Prostate gland (tissue), 2 donors: ENCODE results near the gene PIEZO2. TPM values are rescaled to one million over a fixed set of nuclear protein-coding genes. Genes with fewer than 3 reads are reported as not detected.

ENCODE experiments used
- DNase-seq: peaks from one replicate; pipeline ENCODE4 v3.0.0-alpha.2; 2019; ENCODE audit warnings: low spot score
- H3K27ac ChIP-seq, 2 donors: fragments of 200-600 bp; sonication (generic); 2 replicates each; pipeline ENCODE4 v1.5.1; 2017 to 2019
- H3K27me3 ChIP-seq: fragments of 200-600 bp; sonication (generic); replicated peaks from 2 replicates; pipeline ENCODE4 v1.5.1; 2019; ENCODE audit not compliant: insufficient read depth
- H3K36me3 ChIP-seq, 2 donors: fragments of 200-600 bp; sonication (generic); 1 replicate in 1 of 2; 2 replicates in 1 of 2; pipeline versions ENCODE4 v1.5.1 to v1.8.1; 2017 to 2019
- H3K4me1 ChIP-seq: fragments of 200-600 bp; sonication (generic); replicated peaks from 2 replicates; pipeline ENCODE4 v1.5.1; 2019
- H3K4me3 ChIP-seq, 2 donors: fragments of 200-600 bp; sonication (generic); 2 replicates each; pipeline ENCODE4 v1.5.1; 2017 to 2019
- H3K9me3 ChIP-seq: fragments of 200-600 bp; sonication (generic); 2 replicates; pipeline ENCODE4 v1.5.1; 2017
- POLR2A ChIP-seq: fragments of 450-650 bp; IDR thresholded peaks from one replicate; pipeline ENCODE4 v1.6.1; 2016; ENCODE audit warnings: antibody characterized with exemption, mild to moderate bottlenecking
- POLR2AphosphoS5 ChIP-seq: sonication (generic); formaldehyde crosslinking; IDR thresholded peaks from one replicate; pipeline ENCODE4 v1.6.1; 2017; ENCODE audit warnings: antibody characterized with exemption
- WGBS: methylation state at CpG from one replicate; pipeline ENCODE4 v1.1.5; 2018; 5-methylcytosine and 5-hydroxymethylcytosine counted together
- intact Hi-C: fragments of 100-400 bp; cut with DNase I; formaldehyde crosslinking; loops from one replicate; pipeline ENCODE4 v1.14.2; 2022
- total RNA-seq, 2 donors: library from RNA; depleted of rRNA; stranded (reverse); fragments of >200 nt; gene quantifications; one replicate each; pipeline ENCODE4 v1.1.0, GENCODE V29; 2016
- TF ChIP-seq, protein P1 (sequence below), 4 experiments: fragments of 200-600 bp in 2 of 4; fragments of 450-650 bp in 2 of 4; sonication (generic) in 2 of 4; IDR thresholded peaks; 1 replicate in 3 of 4; 2 replicates in 1 of 4; pipeline ENCODE4 v1.5.1; 2016 to 2019; ENCODE audit warnings: antibody characterized with exemption in 4 of 4, mild to moderate bottlenecking in 2 of 4, moderate library complexity in 2 of 4

PIEZO2 gene
- total RNA-seq, 2 donors from 2014 or later = 4.1 to 19.0 TPM

DNA sequence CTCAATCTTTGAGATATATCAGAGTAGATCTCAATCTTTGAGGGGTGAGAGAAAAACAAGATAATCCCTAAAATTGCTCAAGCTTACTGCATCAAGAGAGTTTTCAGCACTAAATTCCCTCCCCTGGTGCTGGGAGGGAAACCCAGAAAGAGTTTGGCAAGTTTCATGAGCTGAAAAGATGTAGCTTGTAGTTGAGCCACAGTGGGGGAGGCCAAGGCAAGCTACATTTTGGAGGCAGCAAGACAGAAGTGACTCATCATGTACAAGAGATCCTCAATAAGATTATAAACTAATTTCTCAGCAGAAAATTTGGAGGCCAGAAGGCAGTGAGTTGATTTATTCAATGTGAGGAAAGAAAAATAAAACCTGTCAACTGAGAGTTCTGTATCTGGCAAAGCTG, 308.2 kb downstream of the PIEZO2 start:
- Histone ChIP-seq H3K36me3 (no peaks in the 10 kb centered on the region), H3K27me3 (no peaks in the 10 kb centered on the region), H3K4me3 (no peak overlapping the region), H3K9me3 (no peaks in the 10 kb centered on the region), H3K27ac (no peak overlapping the region), H3K4me1 (no peaks in the 10 kb centered on the region)
- intact Hi-C loops = loop anchor here (5.0 to 10.0 kb wide), 2 partner anchors 56 to 279 kb away; no protein-coding TSS in a partner anchor
- DNase-seq = no peak
- TF ChIP-seq POLR2A = no peak
- TF ChIP-seq POLR2AphosphoS5 = no peak
- TF ChIP-seq, protein P1, sequence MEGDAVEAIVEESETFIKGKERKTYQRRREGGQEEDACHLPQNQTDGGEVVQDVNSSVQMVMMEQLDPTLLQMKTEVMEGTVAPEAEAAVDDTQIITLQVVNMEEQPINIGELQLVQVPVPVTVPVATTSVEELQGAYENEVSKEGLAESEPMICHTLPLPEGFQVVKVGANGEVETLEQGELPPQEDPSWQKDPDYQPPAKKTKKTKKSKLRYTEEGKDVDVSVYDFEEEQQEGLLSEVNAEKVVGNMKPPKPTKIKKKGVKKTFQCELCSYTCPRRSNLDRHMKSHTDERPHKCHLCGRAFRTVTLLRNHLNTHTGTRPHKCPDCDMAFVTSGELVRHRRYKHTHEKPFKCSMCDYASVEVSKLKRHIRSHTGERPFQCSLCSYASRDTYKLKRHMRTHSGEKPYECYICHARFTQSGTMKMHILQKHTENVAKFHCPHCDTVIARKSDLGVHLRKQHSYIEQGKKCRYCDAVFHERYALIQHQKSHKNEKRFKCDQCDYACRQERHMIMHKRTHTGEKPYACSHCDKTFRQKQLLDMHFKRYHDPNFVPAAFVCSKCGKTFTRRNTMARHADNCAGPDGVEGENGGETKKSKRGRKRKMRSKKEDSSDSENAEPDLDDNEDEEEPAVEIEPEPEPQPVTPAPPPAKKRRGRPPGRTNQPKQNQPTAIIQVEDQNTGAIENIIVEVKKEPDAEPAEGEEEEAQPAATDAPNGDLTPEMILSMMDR (IDR thresholded peaks at IDR 0.05) = no peak

DNA sequence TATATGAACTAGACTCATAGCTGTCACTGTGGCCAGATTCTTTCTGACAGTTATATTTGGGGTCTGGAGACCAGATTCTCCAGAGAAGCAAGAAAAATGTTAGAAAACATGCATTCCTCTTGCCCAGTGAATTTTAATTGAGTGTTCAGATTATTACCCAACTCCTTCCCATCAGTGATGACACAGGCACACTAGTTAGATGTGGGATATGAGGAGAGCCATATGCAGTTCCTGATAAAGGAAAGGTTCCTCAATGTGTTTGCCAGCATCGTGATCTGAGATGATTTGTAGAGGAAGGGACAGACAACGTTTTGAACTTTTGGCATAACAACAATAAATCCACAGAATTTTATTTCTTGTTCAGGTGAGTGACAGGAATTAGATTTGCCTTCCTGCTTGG, 308.6 kb downstream of the PIEZO2 start:
- Histone ChIP-seq H3K4me1 (no peaks in the 10 kb centered on the region), H3K4me3 (no peak overlapping the region), H3K27me3 (no peaks in the 10 kb centered on the region), H3K9me3 (no peaks in the 10 kb centered on the region), H3K36me3 (no peaks in the 10 kb centered on the region), H3K27ac (no peak overlapping the region)
- intact Hi-C loops = loop anchor here (5.0 to 10.0 kb wide), 2 partner anchors 56 to 278 kb away; no protein-coding TSS in a partner anchor
- no peak for TF ChIP-seq POLR2AphosphoS5
- WGBS = 55% methylated on average over 2 of the region's 2 CpGs
- DNase-seq = no peak

DNA sequence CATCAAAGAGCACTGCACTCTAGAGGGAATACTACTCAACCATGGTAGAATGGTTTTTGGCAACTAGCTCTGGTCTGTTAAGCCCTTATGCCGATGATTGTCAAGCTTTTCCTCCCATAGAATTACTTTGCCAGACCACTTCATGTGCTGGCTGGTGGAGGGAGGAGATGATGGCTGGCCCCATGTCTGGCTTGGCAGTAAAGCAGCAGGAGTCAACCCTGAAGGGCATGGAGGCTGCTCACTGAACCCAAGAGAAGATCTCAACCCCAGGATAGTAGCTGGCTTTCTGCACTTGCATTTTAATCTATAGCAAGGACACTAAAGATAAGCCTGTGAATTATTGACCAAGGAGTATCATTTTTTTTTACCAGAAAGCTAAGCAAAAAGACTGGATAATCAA, 309.9 kb downstream of the PIEZO2 start:
- WGBS = 92% methylated on average over 1 of the region's 1 CpG
- Histone ChIP-seq H3K27me3 (no peaks in the 10 kb centered on the region), H3K4me3 (no peak overlapping the region), H3K27ac (no peak overlapping the region), H3K36me3 (no peaks in the 10 kb centered on the region), H3K9me3 (no peaks in the 10 kb centered on the region), H3K4me1 (no peaks in the 10 kb centered on the region)
- no peak for DNase-seq
- intact Hi-C loops = no loop called here
- no peak for TF ChIP-seq POLR2AphosphoS5
- TF ChIP-seq POLR2A = no peak
- TF ChIP-seq, protein P1 (IDR thresholded peaks at IDR 0.05) = no peak

DNA sequence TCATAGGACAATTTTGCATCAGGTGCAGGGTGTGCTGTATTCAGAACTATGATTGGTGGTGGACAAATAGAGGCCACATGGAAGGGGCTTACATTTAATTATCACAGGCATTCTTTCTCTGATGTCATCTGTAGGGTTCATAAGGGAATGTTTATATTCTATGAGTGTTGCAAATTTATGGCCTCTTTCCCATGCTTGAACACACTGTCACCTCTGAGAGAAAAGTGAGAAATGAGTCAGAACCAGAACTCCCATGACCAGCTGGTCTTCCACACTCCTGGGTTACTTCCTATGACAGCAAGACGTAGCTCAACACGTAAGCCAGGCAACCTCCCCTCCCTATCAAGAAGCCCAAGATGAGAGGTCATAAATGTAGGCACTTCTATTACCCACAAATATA, 310.8 kb downstream of the PIEZO2 start:
- TF ChIP-seq, protein P1 (IDR thresholded peaks at IDR 0.05) = no peak
- TF ChIP-seq POLR2A = no peak
- TF ChIP-seq POLR2AphosphoS5 = no peak
- H3K27me3 ChIP-seq = no peaks in the 10 kb centered on the region
- WGBS = 91% methylated on average over 2 of the region's 2 CpGs
- H3K36me3 ChIP-seq = no peaks in the 10 kb centered on the region
- intact Hi-C loops = no loop called here
- no peaks in the 10 kb centered on the region for H3K4me1 ChIP-seq
- no peak for DNase-seq
- no peak overlapping the region for H3K4me3 ChIP-seq
- no peak overlapping the region for H3K27ac ChIP-seq
- no peaks in the 10 kb centered on the region for H3K9me3 ChIP-seq

DNA sequence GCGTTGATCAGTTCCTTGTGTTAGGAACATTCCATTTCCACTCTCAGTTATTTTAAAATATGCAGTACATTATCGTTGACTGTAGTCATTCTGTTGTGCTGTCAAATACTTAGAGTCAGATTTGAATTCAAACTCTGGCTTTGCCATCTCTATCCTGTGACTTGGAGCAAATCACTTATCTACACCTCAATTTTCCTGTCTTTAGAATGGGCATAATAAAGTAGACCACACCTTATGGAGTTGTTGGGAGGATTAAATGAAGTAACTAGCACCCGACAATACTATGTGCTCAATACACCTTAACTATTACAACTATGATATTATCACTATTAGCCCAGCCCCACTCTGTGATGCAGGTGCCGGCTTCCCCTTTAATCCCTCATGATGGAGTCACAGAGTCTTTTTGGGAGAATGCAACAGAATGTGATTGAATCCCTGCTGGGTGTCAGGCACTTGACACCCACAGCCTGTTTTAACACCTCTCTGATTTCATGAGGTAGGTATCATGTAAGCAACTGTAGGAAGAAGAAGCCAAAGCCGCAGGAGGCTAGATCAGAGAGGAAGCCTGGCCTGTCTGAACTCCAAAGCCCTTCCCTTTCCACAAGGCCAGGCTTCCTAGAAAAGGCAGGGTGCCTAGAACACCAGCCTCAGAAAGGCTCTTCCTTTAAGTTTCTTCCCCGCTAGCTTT, 315.1 kb downstream of the PIEZO2 start:
- H3K27ac ChIP-seq = no peak overlapping the region
- no peak for DNase-seq
- H3K36me3 ChIP-seq = no peaks in the 10 kb centered on the region
- no peaks in the 10 kb centered on the region for H3K27me3 ChIP-seq
- intact Hi-C loops = no loop called here
- H3K9me3 ChIP-seq = no peaks in the 10 kb centered on the region
- H3K4me3 ChIP-seq = no peak overlapping the region
- TF ChIP-seq POLR2A (no peak), POLR2AphosphoS5 (no peak)
- TF ChIP-seq, protein P1 (IDR thresholded peaks at IDR 0.05) = no peak
- H3K4me1 ChIP-seq = no peaks in the 10 kb centered on the region
- whole genome bisulfite sequencing = 90% methylated on average over 6 of the region's 6 CpGs
